Measurements from ENCODE around the gene RRAGD.

DNA sequence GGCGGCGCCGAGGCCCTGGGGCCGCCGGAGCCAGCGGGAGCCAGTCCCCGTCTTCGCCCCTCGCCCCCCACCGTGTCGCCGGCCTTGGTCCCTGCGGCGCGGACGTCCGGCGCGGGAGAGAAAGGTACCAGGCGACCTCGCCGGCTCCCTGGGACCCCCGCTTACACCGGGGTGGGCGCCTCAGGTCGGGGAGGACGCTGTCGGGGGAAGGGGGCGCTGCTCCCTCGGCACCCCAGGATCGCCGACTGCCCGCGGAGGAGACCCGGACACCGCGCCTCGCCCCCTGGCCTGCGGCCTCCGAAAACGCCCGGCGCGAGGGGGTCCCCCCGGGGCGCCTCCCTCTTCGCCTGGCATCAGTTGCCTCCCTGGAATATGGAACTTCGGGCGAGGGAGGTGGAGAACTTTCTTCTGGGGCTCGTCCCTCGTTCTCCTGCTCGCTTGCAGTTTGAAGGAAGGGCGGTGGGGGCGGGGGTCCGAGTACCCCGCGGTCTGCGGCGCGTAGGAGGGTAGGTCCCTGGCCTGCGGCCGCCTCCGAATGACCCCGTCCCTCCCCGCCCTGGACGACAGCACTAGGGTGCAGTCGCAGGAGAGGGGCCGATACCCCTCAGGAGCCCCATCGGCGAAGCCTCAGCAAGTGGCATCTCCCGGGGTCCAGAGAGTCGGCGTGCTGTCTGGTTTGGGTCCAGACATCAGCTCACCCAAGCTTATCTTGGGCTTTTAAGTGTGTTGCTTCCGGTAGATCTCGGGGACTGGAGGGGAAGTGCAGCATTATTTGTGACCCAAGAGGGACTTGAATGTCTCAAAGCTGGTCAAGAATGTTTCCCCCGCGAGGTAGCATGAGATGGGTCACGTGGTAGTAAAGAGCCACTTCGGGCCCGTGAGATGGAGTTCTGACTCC lies 21.4 kb upstream of the RRAGD start:
- TF ChIP-seq POLR2A (IDR thresholded peaks at IDR 0.05) (no peak), POLR2AphosphoS5 (IDR thresholded peaks at IDR 0.05) (no peak)
- TF ChIP-seq, protein P1, sequence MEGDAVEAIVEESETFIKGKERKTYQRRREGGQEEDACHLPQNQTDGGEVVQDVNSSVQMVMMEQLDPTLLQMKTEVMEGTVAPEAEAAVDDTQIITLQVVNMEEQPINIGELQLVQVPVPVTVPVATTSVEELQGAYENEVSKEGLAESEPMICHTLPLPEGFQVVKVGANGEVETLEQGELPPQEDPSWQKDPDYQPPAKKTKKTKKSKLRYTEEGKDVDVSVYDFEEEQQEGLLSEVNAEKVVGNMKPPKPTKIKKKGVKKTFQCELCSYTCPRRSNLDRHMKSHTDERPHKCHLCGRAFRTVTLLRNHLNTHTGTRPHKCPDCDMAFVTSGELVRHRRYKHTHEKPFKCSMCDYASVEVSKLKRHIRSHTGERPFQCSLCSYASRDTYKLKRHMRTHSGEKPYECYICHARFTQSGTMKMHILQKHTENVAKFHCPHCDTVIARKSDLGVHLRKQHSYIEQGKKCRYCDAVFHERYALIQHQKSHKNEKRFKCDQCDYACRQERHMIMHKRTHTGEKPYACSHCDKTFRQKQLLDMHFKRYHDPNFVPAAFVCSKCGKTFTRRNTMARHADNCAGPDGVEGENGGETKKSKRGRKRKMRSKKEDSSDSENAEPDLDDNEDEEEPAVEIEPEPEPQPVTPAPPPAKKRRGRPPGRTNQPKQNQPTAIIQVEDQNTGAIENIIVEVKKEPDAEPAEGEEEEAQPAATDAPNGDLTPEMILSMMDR (IDR thresholded peaks at IDR 0.05), result no peak

Measured in sigmoid colon (tissue), 4 donors.